Motor neuron (in vitro differentiated cells): ENCODE data around the gene TTI1. TPM values are rescaled to one million over a fixed set of nuclear protein-coding genes. Genes with fewer than 3 reads are reported as not detected.
A peak's percentile ranks its signal among the peaks of the same experiment; 100 is the strongest.

Experiments used
- ATAC-seq, 8 experiments: fragments of 200-7000 bp; cut with Tn5 transposase; replicated peaks in 6 of 8; 2 replicates each; pipeline ENCODE4 v1.8.0; 2021; ENCODE audit warnings: mild to moderate bottlenecking in 8 of 8, moderate library complexity in 8 of 8
- H3K27ac ChIP-seq, 2 donors: fragments of 250-450 bp; sonication (Bioruptor Pico); 2 replicates each; pipeline ENCODE4 v1.9.0; 2021; ENCODE audit warnings: antibody characterized with exemption in 2 of 2, mild to moderate bottlenecking in 2 of 2, moderate library complexity in 1 of 2
- H3K4me1 ChIP-seq, 2 donors: fragments of 250-450 bp; sonication (Bioruptor Pico); replicated peaks in 1 of 2; 2 replicates each; pipeline ENCODE4 v1.6.1; 2021; ENCODE audit warnings: antibody characterized with exemption in 2 of 2, mild to moderate bottlenecking in 2 of 2, moderate library complexity in 1 of 2
- H3K4me3 ChIP-seq, 5 donors: fragments of 250-450 bp; sonication (Bioruptor Pico); 2 replicates each; pipeline ENCODE4 v1.9.0; 2021; ENCODE audit warnings: antibody characterized with exemption in 5 of 5, mild to moderate bottlenecking in 5 of 5, moderate library complexity in 4 of 5
- WGBS, 10 experiments: fragments of 450-650 bp; shearing (Covaris generic); methylation state at CpG; one replicate each; pipeline ENCODE4 v1.0.0; 2022; 5-methylcytosine and 5-hydroxymethylcytosine counted together
- in situ Hi-C, 9 experiments: fragments of 400-800 bp; cut with MboI; loops; one replicate each; pipeline ENCODE4 v1.15.0; 2021; ENCODE audit warnings: low sequenced_read_pairs in 9 of 9, low pct_unique_long_range_greater_than_20kb in 2 of 9; ENCODE audit not compliant: unreplicated experiment in 9 of 9
- total RNA-seq, 8 experiments: library from RNA; unstranded; fragments of 300-600 nt; gene quantifications; 2 replicates each; pipeline versions ENCODE4 v1.2.3 to v1.2.4, GENCODE V29; 2022

TTI1 gene
- total RNA-seq, 8 experiments from 2014 or later = 10.3 to 28.0 (median 21.0) TPM

- WGBS, 10 experiments = 96% methylated on average over 4 of the region's 4 CpGs; no CpG with 5 or more reads in 9 of the 10 experiments
- Histone ChIP-seq H3K4me1 (peaks cover 11 to 20% of the 10 kb centered on the region in 2 donors), H3K4me3 (no peak overlapping the region), H3K27ac (no peak overlapping the region)
- in situ Hi-C loops = no loop called here
- ATAC-seq = no peak
Observed at GRCh38 chr20:38001981-38002380, 31.3 kb downstream of the TTI1 start.

- WGBS, 10 experiments = 33 to 100% (median 94%) methylated on average over 1 to 3 of the region's 6 CpGs; no CpG with 5 or more reads in 5 of the 10 experiments
- H3K4me3 ChIP-seq = no peak overlapping the region
- H3K4me1 ChIP-seq = peaks cover 11 to 25% of the 10 kb centered on the region in 2 donors
- H3K27ac ChIP-seq = no peak overlapping the region
- in situ Hi-C loops = no loop called here
- ATAC-seq = no peak
Observed at GRCh38 chr20:38001173-38001875, 31.9 kb downstream of the TTI1 start.

GRCh38 chr20:38000293-38000692, 33.0 kb downstream of the TTI1 start:
- ATAC-seq = no peak
- Histone ChIP-seq H3K4me1 (peaks cover 11 to 25% of the 10 kb centered on the region in 2 donors), H3K27ac (no peak overlapping the region), H3K4me3 (no peak overlapping the region)
- in situ Hi-C loops = no loop called here
- WGBS, 10 experiments = 80 to 94% (median 90%) methylated on average over 2 to 10 of the region's 13 CpGs; no CpG with 5 or more reads in 4 of the 10 experiments

GRCh38 chr20:37999526-38000263, 33.6 kb downstream of the TTI1 start:
- no peak for ATAC-seq
- WGBS, 10 experiments = 78 to 100% (median 93%) methylated on average over 2 to 15 of the region's 15 CpGs
- in situ Hi-C loops = loop anchor here in 7 of 9 experiments (10.0 to 25.0 kb wide), 2 partner anchors 435 to 437 kb away; no protein-coding TSS in a partner anchor
- Histone ChIP-seq H3K4me1 (peaks cover 5 to 21% of the 10 kb centered on the region in 2 donors), H3K27ac (no peak overlapping the region), H3K4me3 (no peak overlapping the region)

DNA sequence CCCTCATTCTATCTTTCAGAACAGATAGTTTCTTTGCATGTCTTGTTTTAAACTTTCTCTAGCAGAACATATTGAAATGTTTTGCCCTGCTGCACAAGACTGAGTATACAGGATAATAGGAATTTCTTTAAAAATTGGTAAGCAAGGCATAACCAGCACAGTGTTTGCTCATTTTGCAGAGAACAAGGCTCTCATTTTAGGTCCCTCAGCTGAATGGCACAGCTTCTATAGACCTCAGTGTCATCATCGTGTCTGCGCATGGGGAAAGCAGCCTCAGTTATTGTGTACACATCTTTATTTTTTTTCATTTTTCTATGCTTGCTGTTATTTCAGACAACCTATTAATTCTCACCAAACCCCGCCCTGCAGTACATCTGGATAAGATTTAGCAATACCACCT, 35.7 kb downstream of the TTI1 start:
- ATAC-seq = no peak
- in situ Hi-C loops = loop anchor here in 7 of 9 experiments (10.0 to 25.0 kb wide), 2 partner anchors 433 to 435 kb away; no protein-coding TSS in a partner anchor

GRCh38 chr20:37995856-37996605, 37.2 kb downstream of the TTI1 start:
- 87 to 100% (median 92%) methylated on average over 2 to 6 of the region's 9 CpGs; no CpG with 5 or more reads in 3 of the 10 experiments for WGBS, 10 experiments
- in situ Hi-C loops = loop anchor here in 7 of 9 experiments (10.0 to 25.0 kb wide), 2 partner anchors 431 to 434 kb away; no protein-coding TSS in a partner anchor
- Histone ChIP-seq H3K27ac (peak overlapping the region in 1 of 2 donors; percentile 57), H3K4me1 (peaks cover 27 to 42% of the 10 kb centered on the region in 2 donors), H3K4me3 (no peak overlapping the region)
- ATAC-seq = no peak

More for the DNA sequence above, 35.7 kb downstream of the TTI1 start:
- peaks cover 12 to 27% of the 10 kb centered on the region in 2 donors for H3K4me1 ChIP-seq
- WGBS, 10 experiments = 68 to 100% (median 100%) methylated on average over 1 to 3 of the region's 3 CpGs; no CpG with 5 or more reads in 3 of the 10 experiments
- H3K4me3 ChIP-seq = no peak overlapping the region
- H3K27ac ChIP-seq = no peak overlapping the region

DNA sequence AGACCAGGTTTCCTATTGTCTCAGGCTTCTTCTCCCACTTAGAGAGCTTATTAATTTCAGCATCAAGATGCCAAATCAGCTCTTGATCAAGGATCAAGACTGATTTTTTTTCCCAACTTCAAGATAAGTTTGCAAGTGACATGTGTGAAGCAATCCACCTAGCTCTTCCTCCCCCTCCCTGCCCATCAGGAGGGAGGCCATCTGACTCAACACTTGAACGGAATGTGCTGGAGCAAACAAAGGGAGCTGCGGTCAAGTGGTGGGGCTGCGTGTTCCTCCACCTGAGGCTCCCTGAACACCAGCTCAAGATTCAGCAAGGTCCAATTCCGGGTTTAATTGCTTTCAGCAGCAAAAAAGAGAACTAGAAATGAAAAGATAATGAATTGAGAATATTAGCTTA, 38.7 kb downstream of the TTI1 start:
- no peak overlapping the region for H3K4me3 ChIP-seq
- peaks cover 39 to 57% of the 10 kb centered on the region in 2 donors for H3K4me1 ChIP-seq
- no peak for ATAC-seq
- H3K27ac ChIP-seq = no peak overlapping the region
- 50 to 96% (median 76%) methylated on average over 1 to 4 of the region's 4 CpGs; no CpG with 5 or more reads in 1 of the 10 experiments for WGBS, 10 experiments
- in situ Hi-C loops = loop anchor here in 7 of 9 experiments (10.0 to 25.0 kb wide), 2 partner anchors 430 to 432 kb away; no protein-coding TSS in a partner anchor

- peak; percentile 17 to 99 (median 76) for ATAC-seq
- Histone ChIP-seq H3K27ac (peak overlapping the region; percentile 38 to 84), H3K4me3 (no peak overlapping the region), H3K4me1 (peaks cover 52 to 73% of the 10 kb centered on the region in 2 donors)
- in situ Hi-C loops = loop anchor here in 7 of 9 experiments (10.0 to 25.0 kb wide), 2 partner anchors 428 to 431 kb away; no protein-coding TSS in a partner anchor
- 0 to 56% (median 15%) methylated on average over 1 to 2 of the region's 5 CpGs; no CpG with 5 or more reads in 2 of the 10 experiments for WGBS, 10 experiments
Observed at GRCh38 chr20:37992802-37993409, 40.4 kb downstream of the TTI1 start.

DNA sequence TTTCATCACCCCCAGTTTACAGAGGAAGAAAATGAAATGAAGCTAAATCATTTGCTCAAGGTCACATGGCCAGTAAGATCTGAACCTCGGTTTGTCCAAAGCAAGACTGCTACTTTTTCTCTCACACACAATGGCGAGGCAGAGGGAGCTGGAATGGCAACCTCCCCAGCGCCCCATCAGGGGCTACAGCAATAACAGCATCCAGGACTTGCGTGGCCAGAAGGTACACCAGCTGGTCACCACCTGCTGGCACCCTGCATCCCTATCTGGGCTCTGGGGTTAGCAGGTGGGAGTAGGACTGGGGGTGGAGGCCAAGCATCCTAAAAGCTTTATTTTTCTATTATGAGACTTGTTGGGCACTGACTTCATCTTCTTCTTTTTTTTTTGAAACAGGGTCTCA, 41.3 kb downstream of the TTI1 start:
- no peak overlapping the region for H3K4me3 ChIP-seq
- ATAC-seq = no peak
- no peak overlapping the region for H3K27ac ChIP-seq
- in situ Hi-C loops = loop anchor here in 7 of 9 experiments (10.0 to 25.0 kb wide), 2 partner anchors 427 to 430 kb away; no protein-coding TSS in a partner anchor
- H3K4me1 ChIP-seq = peaks cover 62 to 82% of the 10 kb centered on the region in 2 donors
- WGBS, 10 experiments = 66 to 100% (median 80%) methylated on average over 1 to 4 of the region's 4 CpGs; no CpG with 5 or more reads in 5 of the 10 experiments

DNA sequence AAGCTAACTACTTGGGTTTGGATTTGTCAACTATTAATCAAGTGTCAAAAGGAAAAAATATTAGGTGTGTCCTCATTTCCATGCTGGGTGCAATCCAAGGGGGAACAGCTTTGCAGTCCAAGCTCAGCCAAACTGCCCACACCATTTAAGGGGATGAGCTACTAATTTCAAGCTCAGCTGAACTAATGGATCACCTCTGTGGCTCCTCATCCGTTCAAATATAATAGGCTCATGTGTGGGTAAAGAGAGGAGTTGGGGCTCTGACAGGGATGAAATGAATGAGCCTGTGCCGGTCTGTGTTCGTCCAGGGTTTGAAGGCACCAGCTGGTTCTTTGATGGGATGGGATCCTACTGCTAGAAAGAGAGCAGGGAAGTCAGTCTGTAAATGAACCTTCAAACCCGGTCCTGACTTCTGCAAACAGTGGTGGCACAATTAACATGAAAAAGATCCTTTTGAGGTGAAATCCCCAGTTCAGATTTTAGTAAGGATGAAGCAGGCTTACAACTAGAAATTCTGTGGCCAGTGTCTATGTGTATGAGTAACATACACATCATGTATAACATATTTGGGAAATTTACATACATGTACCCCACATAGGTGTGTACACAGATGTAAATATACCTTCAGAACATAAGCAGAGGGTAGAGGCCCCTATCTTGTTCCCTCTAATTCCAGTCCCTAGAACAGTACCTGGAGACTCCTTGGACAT, 41.9 kb downstream of the TTI1 start:
- in situ Hi-C loops = loop anchor here in 7 of 9 experiments (10.0 to 25.0 kb wide), 2 partner anchors 427 to 429 kb away; no protein-coding TSS in a partner anchor
- peaks cover 68 to 82% of the 10 kb centered on the region in 2 donors for H3K4me1 ChIP-seq

DNA sequence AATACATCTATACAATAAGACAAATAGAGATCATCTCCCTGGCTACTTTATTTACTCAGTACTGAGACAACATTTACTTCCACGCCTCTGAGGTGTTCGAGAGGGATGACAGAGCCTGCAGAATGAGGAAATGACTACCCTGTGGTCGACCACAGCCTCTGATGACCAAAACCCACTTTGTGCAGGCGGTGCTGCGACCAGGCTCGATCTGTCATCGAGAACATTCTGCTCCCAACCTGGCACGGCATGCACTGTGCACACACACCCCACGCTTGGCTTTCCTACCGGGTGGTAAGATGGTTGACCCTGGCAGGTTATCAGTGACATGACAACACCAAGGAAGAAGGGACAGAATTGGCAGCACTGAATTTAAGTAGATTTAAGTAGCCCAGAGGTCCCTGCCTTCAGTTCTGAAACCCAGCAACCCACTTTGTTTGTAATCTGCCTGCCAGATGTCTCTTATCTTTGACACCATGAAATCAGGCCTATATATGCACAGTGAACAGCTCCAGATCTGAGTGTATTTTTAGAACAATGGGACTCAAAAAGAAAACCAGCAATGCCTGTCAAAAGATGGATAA, 42.6 kb downstream of the TTI1 start:
- in situ Hi-C loops = loop anchor here in 7 of 9 experiments (10.0 to 25.0 kb wide), 2 partner anchors 426 to 428 kb away; no protein-coding TSS in a partner anchor
- Histone ChIP-seq H3K4me3 (no peak overlapping the region), H3K27ac (peak overlapping the region in 1 of 2 donors; percentile 56), H3K4me1 (peaks cover 68 to 79% of the 10 kb centered on the region in 2 donors)
- ATAC-seq = peak in 5 of 8 experiments; percentile 1 to 59 (median 15)
- WGBS, 10 experiments = 70 to 100% (median 91%) methylated on average over 2 to 5 of the region's 10 CpGs; no CpG with 5 or more reads in 5 of the 10 experiments

More for the DNA sequence above, 41.9 kb downstream of the TTI1 start:
- ATAC-seq = peak in 5 of 8 experiments; percentile 2 to 46 (median 33)
- 0 to 94% (median 31%) methylated on average over 1 to 4 of the region's 4 CpGs; no CpG with 5 or more reads in 3 of the 10 experiments for WGBS, 10 experiments
- Histone ChIP-seq H3K4me3 (no peak overlapping the region), H3K27ac (peak overlapping the region in 1 of 2 donors; percentile 17)
